ENCODE results near the gene ARHGAP29.

The ARHGAP29 gene

DNA sequence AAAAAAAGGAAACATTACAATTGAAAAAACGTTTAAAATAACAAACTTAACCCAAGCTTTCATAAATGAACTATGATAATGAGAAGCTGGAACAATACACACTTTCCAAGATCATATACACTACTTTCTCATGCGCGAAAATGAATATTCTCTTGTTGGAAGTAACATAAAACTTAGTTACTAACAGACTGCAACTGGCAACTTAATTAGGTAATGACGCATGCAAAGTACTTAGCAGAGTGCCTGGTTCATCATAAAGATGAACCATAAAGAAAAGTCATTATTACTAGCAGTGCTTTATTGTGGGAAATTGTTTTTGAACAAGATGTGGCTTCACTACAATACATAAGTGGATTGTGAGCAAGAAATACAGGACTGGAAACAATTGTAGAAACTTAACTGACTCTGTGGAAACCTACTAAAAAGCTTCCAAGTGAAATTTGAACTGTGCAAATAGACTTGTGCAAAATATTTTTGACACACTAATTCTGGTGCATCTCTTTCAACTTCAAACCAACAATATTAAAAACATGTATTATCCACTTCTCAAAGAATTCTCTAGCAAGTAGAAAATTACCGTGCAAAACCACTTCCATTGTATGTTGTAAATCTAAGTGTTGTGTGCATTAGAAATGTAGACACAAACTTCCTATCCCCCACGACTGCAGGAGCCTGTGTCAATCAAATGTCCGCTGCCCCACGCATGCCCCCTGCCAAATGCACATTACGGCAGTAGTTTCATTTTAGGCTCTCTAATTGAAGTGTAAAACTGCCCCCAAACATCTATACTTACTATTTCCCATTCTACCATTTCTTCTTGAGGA is 2.0 kb downstream of the ARHGAP29 start:
- no peak for DNase-seq

DNA sequence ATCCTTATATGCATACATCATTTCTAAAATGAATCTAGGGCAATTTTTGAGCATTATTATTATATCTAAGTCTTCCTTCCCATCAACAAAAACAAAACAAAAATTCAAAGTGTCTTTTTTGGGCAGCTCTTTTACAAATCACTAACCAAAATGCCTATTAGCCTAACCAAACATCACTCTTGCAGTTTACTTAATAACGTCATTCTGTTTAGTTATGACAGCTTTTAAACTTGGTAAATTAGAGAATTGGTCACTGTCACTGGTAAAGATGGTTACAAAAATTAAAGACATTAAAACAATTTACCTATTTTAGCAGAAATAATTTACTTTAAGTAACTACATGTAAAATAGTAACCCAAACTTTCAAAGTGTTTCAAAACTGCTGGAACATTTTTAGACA is 2.8 kb downstream of the ARHGAP29 start:
- DNase-seq, result no peak

DNA sequence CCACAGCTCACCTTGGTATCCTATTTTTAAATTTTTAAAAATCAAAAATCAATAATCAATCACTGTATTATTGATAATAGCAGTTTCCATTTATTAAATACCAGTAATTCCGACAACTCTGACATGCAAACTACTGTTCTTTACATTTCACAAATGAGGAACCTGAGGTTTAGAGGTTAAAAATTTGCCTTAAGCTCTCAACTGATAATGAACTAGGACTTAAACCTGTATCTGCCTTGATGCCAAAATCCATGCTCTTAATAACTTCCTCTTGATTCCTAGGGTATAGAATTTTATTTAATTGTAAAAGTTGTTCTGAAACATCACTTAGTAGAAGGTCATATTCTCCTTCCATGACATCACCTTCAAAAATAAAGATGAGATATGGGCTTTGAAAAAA is 5.6 kb downstream of the ARHGAP29 start:
- DNase-seq, result no peak

DNA sequence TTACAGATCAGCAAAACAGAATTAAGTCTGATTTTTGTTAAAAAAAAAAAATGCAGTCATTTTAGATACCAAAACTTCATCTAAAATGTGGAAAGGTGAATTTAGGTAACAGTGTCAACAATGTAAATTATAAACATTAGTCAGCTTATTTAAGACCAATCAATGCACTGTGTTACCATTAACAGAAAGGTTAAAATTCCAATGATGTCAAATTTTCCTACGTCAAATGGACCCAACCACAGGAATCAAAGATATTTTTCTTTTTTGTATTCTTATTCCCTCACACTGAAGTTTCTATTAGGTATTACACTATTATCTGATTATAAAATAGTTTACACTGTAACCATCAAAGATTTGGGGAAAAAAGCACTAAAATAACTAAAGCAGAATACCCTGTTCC is 6.5 kb downstream of the ARHGAP29 start:
- no peak for DNase-seq

DNA sequence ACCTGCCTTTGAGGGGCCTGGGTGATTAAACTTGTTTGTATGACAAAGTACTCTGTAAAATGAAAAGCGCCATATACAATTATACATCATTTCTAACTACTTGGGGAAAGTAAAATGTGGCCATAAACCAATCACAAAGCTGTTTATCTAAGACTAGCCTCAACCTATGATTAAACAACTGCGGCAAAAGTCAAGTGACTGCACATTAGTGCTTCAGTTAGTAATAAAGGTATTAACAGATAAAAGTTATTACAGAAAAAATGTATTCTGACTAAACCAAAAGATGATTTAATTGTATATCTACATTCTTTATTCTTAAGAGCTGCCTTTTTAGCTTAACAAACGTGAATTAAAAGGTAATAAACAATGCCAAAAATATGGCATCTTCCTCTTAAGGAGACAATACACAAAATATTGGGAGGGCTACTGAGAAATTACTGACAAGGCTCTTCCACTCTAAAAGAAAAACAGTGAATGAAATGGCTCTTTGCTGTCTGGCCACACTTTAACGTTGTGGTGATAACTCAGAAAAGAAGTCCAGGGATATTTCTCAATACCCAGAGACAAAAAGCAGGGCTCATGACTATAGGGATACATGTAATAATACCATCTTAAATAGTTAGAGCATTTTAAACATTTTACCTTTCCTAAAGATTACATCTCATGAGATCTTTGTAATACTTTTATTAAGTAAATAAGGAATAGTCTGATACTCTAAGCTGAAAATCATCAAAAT is 8.6 kb downstream of the ARHGAP29 start:
- DNase-seq, result no peak

DNA sequence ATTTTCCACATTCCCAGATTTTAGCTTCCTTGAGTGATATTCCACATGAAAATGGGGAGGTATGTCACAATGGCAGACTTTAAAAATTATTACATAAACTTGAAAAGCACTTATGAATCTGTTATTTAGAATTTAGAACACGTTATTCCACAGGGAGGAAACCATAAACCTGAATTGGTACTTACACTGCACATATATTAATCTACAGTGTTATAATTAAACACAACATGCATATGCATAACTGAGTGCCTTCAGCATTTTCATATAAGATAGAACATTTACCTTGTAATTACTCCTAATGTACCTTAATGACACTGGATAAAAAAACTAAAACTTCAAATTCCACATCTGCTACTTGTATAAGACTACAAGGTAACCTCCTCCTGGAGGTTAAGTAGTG is 9.8 kb downstream of the ARHGAP29 start:
- DNase-seq, result no peak

DNA sequence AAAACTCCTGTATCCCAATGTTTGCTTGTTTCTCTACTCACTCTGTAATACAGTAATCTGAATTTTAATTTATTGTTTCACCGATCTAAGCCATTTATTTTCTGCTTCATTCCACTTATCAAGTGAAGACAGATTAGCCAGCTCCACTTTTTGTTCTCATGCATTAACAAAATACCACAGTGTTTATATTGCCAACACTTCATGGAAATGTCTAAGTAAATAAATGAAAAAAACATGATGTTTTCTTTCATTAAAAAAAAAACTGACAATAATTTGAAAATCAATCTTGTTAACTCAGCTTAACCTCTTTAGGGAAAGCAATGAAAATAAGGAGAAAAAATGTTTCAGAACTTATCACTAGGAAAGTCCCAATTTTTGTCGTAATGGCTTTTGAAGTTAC is 11.5 kb downstream of the ARHGAP29 start:
- no peak for DNase-seq

DNA sequence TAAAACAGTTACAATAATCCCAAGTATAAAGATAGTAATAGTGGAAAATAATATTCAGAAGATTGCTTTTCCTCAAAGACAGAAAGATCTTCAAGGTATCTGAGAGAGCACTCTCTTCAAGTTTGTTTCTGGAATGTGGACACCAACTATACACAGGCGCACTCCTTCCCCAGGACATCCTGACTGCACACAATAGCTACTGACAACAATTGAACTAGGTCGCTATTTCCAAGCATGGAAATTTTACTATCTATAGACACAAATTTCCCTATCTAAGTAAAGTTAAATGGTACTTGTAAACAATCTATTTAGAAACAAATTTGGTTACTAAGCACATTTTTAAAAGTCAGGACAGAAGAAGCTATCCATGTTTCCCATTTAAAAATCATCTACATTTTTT is 19.1 kb downstream of the ARHGAP29 start:
- DNase-seq, result no peak

DNA sequence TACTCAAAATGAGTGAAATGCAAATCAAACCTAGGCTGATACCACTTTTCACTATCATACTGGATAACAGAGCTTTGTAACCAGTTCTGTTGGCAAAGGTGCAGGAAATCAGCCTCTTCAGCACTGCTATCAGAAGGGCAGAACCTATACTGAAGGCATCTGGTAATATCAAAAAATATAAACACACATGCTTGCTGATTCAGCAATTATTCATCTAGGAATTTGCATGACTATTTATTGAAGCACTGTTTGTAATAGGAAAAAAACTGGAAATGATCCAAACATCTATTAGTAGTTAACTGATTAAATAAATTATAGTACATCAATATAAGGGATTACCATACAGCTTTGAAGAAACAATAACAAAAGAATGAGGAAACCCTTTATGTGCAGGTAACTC is 21.4 kb downstream of the ARHGAP29 start:
- DNase-seq, result no peak

DNA sequence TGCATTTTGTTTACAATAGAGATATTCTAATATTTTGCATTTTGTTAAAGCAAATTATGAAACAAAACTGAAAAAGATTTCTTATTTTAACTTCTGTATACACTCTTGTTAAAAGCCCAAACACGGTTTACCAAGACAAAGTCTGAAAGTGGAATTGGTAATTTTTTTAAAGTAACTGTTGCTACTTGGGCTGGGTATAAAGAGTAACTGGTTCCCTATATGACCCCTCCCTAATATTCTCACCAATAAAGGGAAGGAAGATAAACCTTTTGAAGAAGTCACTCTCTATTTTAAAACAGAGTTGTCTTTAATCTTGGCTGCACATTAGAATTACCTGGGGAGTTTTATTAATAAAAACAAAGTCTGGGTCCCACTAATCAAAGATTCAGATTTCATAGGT is 27.4 kb downstream of the ARHGAP29 start:
- DNase-seq, result no peak

DNA sequence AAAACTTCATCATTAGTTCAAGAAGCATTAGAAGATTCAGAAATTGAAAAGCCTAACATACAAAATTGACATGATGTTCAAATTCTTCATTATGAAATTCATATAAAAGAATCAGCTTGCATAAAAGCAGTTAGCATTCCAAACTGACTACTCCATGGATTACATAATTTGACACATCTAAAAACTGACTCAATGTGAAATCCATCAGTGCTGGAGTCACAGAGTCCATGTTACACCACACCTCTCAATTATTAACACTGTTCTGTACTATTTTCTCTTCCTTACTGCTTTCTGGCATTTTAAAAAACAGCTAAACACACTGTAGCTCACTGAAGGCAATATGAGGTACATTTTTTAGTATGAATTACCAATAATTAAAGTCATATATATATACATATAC is 28.0 kb downstream of the ARHGAP29 start:
- DNase-seq, result no peak

DNA sequence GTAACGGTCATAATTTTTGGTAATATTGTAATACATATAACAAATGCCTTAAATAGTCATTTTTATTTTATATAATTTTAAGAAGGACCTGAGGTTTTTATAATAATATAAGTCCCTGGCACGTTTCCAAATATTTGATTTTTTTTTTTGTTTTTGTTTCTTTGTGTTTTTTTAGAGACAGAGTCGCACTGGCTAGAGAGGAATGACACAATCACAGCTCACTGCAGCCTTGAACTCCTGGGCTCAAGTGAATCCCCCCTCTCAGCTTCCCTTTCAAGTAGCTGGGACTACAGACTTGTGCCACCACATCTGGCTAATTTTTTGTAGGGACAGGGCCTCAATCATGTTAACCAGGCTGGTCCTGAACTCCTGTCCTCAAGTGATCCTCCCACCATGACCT is 29.7 kb downstream of the ARHGAP29 start:
- no peak for DNase-seq

DNA sequence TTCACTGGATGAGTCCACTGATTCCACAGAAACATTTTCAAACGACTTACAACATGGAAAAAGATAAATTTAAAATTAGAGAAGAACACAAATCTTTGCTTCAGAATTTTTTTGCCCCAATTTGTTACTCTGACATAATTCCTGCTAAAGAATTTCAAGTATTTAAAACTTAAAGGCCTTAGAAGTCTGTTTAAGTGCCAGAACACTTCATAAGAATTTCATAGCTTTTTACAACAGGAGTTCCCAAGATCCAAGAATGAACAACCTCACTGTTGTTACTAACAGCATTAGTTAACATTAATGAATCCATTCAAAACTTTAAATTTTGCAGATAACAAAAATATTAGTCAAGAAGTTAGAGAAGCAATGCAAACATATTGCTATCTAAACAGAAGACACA is 31.7 kb downstream of the ARHGAP29 start:
- DNase-seq, result no peak

DNA sequence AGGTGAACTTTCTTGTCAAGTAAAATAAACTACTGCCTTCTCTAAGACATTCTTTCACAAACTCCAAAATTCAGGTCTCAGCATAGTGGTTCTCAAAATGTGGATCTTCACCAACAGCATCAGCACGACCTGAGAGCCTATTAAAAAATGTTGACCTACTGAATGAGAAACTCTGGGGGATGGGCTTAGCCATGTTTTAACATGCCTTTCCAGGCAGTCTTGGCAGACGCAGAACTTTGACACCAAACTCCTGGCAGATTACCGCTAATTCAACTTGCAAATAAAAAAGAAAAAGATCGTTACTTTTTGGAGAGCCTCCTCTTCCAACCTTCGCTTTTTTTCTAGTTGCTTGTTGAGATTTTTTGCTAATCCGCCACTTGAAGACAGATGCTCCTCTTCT is 35.1 kb downstream of the ARHGAP29 start:
- no peak for DNase-seq

DNA sequence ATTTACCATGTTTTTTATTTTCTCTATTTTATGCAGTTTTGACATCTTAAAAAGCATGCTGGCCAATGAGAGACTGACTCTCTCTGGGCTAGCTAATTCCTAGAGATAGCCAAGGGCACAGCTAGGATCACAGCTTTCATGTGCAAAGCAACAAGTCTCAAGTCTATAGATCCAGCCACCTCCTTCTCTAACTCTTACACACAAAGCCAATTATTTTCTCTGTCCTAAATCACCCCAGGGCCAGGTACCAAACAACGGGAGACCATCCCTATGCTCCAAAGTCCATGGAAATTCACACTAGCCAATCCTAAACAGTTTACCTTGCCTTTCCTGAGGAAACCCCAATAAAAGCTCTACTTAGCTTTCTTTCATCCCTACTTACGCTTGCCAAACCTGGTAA is 38.0 kb downstream of the ARHGAP29 start:
- DNase-seq, result no peak

DNA sequence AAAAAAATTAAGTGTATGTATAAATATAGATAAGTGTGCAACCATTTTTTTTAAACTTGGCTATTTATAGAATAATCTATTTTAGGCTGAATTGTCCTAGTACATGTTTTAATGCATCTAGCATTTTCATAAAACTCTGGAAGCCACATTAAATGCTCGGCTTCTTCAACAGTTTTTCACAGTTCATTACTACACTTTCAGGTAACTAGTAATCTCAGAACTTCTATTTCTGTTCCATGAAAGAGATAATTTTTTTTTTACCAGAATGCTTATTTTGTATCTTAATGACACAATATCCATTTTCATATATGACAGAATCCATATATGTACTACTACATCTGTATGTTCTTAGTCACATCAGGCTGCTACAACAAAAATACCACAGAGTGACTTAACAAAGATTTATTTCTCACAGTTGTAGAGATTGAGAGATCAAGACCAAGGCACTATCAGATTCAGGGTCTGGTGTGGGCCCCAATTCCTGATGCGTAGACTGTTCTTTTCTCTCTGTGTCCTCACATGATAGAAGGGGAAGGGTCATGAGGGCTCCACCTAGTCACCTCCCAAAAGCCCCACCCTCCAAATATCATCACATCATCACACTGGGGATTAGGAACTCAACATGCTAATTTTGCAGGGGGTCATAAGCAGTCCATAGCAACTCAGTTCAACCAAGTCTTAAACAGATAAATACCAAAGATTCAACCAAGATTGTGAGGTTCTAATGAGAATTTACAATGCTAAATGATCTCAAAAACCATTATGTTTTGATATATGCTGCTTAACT is 43.1 kb downstream of the ARHGAP29 start:
- no peak for DNase-seq

DNA sequence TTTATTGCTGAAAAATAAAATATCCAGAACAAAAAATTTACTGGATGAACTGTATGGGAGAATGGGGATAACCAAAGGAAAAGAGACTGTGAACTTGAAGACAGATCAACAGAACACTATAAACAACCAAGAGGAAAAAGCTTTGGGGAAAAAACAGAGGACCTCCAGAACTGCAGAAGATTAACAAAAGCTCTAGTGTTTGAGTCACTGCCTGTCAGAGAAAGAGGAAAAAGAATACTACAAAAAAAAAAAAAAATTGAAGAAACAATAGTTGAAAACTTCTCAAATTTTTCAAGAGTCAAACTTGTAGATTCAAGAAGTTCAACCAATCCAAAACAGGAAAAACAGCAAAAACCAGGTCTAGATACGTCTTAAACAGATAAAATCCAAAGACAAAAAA is 44.3 kb downstream of the ARHGAP29 start:
- DNase-seq, result no peak

DNA sequence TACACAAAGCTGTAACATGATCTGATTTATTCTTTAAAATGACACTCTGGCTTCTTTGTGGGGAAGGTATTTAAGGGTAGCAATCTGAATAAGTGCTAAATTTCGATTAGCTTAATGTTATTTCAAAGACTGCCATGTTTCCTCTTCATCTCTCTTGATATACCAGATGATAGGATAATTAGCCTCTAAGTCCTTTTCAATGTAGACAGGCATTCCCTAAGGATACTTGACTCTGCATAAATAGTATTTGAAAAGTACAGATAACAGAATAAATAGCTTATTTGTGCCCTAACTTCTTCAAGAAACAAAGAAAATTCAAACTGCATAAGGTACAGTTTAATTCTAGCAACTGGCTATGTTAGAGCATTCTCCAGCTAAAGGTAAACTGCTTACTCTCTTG is 46.2 kb downstream of the ARHGAP29 start:
- no peak for DNase-seq

DNA sequence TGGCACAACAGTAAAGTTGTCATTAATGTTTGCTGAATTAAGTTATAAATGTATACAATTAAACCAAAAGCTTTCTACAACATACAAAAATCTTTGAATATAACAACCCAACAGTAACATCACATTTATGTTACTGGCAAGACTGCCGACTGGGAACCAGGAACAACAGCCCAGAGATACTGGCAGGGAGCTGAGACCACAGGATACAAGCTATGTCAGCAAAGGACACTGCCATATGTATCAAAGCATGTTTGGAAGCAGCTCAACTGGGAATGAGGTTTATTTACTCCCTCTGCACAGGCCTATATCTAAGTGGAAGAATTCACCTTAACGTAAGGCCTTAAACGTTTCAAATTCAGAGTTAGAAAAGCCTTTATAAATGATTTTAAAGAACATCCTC is 50.4 kb downstream of the ARHGAP29 start:
- no peak for DNase-seq

DNA sequence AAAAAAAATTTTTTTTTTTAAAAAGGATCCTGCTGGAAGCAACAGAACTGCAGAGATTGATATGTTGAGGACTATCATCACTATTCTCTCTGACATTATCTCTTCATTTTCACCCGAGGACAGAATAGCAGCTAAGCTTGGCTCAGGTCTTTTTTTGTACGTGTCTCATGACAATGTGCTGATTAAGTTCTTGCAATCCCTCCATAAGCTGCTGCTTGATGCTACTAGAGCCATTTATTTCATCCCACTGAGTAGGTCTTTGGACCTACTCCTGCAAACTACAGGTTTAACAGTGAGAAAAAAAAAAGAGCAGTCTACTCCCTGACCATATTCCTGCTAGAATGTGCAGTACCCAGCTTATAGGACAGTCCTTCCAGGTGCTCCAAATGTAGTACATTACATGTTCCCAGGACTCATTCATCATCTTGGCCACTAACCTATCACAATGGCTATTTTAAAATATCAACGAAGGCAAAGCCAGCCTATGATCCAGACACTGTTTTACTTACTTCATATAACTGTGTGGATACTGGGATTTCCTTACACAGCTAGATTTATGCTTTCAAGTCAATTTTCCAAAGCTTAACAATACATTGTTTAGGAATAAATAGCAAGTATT is 54.1 kb downstream of the ARHGAP29 start:
- no peak for DNase-seq

DNA sequence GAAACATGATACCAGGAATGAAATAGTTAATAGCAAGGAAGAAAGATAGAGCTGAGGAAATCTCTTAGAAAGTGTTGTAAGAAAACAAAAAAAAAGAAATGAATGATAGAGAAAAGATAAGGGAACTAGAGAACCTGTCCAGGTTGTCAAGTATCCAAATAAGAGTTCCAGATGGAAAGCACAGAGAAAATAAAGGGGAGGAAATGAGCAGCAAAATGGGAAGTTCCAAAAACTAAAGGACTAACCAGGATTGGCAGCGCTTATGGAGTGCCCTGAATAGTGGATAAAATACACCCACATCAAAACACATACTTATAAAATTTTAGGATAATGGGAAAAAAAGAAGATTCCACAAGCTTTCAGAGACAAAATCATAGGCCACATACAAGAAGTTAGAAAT is 55.2 kb downstream of the ARHGAP29 start:
- no peak for DNase-seq

DNA sequence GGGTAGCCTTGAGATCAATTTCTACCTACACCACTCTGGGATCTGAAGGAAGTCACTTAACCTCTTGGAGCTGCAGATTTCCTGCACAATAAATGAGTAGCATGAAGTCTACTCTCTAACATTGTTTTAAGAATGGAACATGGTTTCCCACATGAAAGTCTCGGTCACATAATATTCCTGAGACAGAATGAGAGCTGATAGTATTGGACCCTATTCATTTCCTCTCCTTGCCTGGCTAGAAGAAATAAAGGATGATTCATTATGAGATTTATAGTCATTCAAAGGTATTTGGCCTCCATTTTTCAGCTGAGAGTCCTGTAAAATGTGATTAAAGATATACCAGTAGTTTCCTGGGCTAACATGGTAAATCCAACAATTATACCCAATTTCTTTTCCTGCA is 56.7 kb downstream of the ARHGAP29 start:
- DNase-seq, result no peak

DNA sequence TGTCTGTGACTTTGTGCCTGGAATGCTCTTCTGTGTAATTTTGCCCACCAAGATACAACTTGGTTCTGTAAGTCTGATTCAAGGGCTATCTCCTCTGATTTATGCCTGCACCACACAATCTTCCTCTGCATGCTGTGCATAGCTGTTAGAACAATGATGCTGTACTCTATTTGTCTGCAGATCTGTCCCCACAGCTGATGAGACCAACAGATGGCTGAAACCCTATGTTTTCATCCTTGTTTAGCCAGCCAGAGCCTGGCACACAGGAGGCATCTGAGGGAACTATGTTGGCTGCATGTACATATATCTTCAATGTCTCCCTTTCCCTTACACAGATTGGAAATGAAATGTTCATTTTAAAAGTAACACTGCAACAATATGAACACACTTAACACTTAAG is 58.5 kb downstream of the ARHGAP29 start:
- DNase-seq, result no peak

All from islet precursor cell (in vitro differentiated cells).